Lower lobe of right lung (tissue), 2 donors: ENCODE results near the gene LAG3. TPM values are rescaled to one million over a fixed set of nuclear protein-coding genes. Genes with fewer than 3 reads are reported as not detected.

Experiments
- ATAC-seq, 2 donors: fragments of 200-7000 bp; cut with Tn5 transposase; one replicate each; pipeline ENCODE4 v1.9.1; 2020 to 2022; ENCODE audit warnings: mild to moderate bottlenecking in 2 of 2, moderate library complexity in 2 of 2
- DNase-seq: peaks from one replicate; pipeline ENCODE4 v3.0.0-alpha.2; 2020
- H3K27ac ChIP-seq: fragments of 200-600 bp; one replicate; pipeline ENCODE4 v1.8.0; 2022
- H3K27me3 ChIP-seq: fragments of 200-600 bp; one replicate; pipeline ENCODE4 v1.8.0; 2022; ENCODE audit warnings: low read depth
- H3K36me3 ChIP-seq: fragments of 200-600 bp; one replicate; pipeline ENCODE4 v1.8.0; 2022; ENCODE audit warnings: mild to moderate bottlenecking
- H3K4me1 ChIP-seq: fragments of 200-600 bp; one replicate; pipeline ENCODE4 v1.8.0; 2022
- H3K4me3 ChIP-seq: fragments of 200-600 bp; one replicate; pipeline ENCODE4 v1.8.0; 2022; ENCODE audit warnings: mild to moderate bottlenecking
- H3K9me3 ChIP-seq: fragments of 200-600 bp; one replicate; pipeline ENCODE4 v1.8.0; 2022
- intact Hi-C: fragments of 100-400 bp; cut with DNase I; formaldehyde crosslinking; loops from one replicate; pipeline ENCODE4 v1.11.0; 2022
- total RNA-seq: library from RNA; stranded (reverse); fragmentation: NEBNext Ultra II Directional; extraction: Animal tissue kit (Norgen Biotek cat#: 25700); gene quantifications from one replicate; pipeline ENCODE4 v1.2.1, GENCODE V29; 2021
- TF ChIP-seq, protein P1 (sequence below): fragments of 200-600 bp; IDR thresholded peaks from one replicate; pipeline ENCODE4 v1.8.0; 2022; ENCODE audit warnings: antibody characterized with exemption, mild to moderate bottlenecking
- donor health status: DM: no; HTN: yes; CAD: no; lungs with severe emphysema.

The LAG3 gene
- total RNA-seq, 1 donor from 2014 or later: 2.1 TPM

DNA sequence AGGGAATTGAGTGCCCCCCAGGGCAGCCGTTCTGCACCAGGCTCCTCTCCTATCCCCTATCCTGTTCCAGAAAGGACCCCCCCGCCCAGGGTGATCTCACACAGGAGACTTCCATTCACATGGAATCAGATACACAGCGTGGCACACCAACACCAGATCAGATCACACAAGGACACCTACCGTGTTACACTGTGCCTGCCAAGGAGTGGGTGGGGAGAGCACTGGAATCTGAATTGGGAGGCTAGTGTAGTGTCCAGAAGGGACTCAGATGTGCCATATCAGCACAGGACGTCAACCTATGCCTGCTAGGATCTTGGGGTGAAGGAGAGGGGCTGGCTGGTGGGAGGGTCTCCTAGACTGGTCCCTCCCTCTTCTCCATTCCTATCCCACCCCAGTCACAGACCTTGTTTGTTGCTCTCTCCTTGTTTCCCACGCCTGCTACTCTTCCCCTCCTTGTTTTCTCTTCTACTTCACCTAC, 3.8 kb upstream of the LAG3 start:
- TF ChIP-seq, protein P1, sequence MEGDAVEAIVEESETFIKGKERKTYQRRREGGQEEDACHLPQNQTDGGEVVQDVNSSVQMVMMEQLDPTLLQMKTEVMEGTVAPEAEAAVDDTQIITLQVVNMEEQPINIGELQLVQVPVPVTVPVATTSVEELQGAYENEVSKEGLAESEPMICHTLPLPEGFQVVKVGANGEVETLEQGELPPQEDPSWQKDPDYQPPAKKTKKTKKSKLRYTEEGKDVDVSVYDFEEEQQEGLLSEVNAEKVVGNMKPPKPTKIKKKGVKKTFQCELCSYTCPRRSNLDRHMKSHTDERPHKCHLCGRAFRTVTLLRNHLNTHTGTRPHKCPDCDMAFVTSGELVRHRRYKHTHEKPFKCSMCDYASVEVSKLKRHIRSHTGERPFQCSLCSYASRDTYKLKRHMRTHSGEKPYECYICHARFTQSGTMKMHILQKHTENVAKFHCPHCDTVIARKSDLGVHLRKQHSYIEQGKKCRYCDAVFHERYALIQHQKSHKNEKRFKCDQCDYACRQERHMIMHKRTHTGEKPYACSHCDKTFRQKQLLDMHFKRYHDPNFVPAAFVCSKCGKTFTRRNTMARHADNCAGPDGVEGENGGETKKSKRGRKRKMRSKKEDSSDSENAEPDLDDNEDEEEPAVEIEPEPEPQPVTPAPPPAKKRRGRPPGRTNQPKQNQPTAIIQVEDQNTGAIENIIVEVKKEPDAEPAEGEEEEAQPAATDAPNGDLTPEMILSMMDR: no peak
- peak overlapping the region; percentile 84 for H3K27ac ChIP-seq
- H3K4me3 ChIP-seq: peak overlapping the region; percentile 78
- no peaks in the 10 kb centered on the region for H3K27me3 ChIP-seq
- H3K9me3 ChIP-seq: no peaks in the 10 kb centered on the region
- intact Hi-C loops: no loop called here
- DNase-seq: no peak
- peaks cover 21% of the 10 kb centered on the region for H3K36me3 ChIP-seq
- no peak for ATAC-seq
- H3K4me1 ChIP-seq: peaks cover 62% of the 10 kb centered on the region

DNA sequence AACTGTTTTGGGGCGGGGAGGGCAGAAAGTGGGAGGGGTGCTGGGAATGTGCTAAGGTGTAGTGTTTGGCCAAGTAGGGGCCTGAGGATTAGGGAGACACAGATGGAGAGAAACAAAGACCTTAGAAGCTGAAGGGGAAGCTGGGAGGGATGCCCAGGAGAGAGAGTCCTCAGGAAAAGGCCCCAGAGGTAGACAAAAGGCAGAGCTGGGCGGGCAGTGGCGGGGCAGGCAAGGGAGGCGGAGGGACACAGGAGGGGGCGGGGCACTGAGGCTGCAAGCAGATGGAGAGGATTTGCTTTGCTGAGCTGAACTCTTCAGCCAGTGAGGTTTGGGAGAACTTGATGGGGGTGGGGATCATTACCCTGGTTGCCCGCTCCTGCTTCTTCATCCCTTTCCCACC, 3.3 kb upstream of the LAG3 start:
- Histone ChIP-seq H3K4me1 (peaks cover 57% of the 10 kb centered on the region), H3K9me3 (no peaks in the 10 kb centered on the region), H3K27ac (no peak overlapping the region), H3K27me3 (no peaks in the 10 kb centered on the region), H3K36me3 (peaks cover 21% of the 10 kb centered on the region), H3K4me3 (peak overlapping the region; percentile 78)
- DNase-seq (no peak), ATAC-seq (no peak)
- TF ChIP-seq, protein P1: no peak
- intact Hi-C loops: no loop called here

DNA sequence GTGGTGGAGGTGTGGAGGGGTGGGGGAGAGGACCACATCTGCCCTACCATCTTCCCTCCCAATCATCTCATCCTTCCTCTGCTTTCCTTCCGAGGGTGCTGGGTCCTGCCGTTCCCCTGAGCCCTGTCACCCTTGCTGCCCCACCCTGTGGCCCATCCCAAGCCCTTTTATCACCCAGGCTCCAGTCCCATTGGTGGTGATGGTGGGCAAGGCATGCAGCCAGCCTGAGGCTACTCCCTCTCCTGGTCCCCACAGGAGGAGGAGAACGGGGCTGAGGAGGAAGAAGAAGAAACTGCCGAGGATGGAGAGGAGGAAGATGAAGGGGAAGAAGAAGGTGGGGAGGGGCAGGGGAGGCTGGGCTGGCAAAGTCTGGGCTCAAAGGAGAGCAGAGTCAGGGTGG, 2.7 kb upstream of the LAG3 start:
- DNase-seq (no peak), ATAC-seq (no peak)
- Histone ChIP-seq H3K4me3 (no peak overlapping the region), H3K27ac (no peak overlapping the region), H3K36me3 (peaks cover 21% of the 10 kb centered on the region), H3K27me3 (no peaks in the 10 kb centered on the region), H3K4me1 (peaks cover 54% of the 10 kb centered on the region), H3K9me3 (no peaks in the 10 kb centered on the region)
- TF ChIP-seq, protein P1: no peak
- intact Hi-C loops: no loop called here

DNA sequence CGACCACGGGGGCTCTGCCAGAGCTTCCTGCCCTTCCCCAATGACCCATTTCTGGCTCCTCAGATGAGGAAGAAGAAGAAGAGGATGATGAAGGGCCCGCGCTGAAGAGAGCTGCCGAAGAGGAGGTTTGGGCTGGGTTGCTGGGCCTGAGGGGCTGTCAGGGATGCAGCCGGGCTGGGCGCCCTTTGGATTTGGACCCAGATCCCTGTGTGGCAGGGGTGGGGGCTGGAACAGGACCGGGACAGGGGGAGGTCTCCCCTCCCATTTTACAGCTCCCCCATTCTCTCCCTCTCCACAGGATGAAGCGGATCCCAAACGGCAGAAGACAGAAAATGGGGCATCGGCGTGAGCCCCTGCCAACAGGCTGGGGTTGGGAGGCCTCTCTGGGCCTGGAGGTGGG, 2.2 kb upstream of the LAG3 start:
- no peaks in the 10 kb centered on the region for H3K27me3 ChIP-seq
- peaks cover 21% of the 10 kb centered on the region for H3K36me3 ChIP-seq
- TF ChIP-seq, protein P1: no peak
- peaks cover 50% of the 10 kb centered on the region for H3K4me1 ChIP-seq
- no peaks in the 10 kb centered on the region for H3K9me3 ChIP-seq
- intact Hi-C loops: no loop called here
- no peak for ATAC-seq
- DNase-seq: no peak
- no peak overlapping the region for H3K27ac ChIP-seq
- no peak overlapping the region for H3K4me3 ChIP-seq

DNA sequence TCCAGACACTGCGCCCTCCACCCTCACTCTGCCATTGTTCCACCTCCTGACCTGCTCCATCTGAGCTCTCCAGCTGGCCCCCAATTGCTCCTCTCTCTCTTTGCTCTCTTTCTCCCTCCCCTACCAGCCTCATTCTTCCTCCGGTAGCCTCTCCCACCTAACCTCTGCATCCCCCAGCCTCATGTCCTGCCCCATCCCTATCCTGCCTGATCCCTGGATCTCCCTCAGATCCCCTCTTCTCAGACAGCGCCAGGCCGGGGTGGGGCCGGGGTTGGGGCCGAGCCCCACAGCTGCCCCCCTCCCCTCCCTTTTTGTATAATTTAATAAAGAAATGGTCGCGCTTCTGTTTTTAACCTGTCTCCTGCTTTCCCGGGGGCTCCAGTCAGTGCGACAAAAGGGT, 1.7 kb upstream of the LAG3 start:
- intact Hi-C loops: no loop called here

More for the DNA sequence above, 1.7 kb upstream of the LAG3 start:
- no peak for DNase-seq
- H3K4me3 ChIP-seq: no peak overlapping the region
- no peak overlapping the region for H3K27ac ChIP-seq
- no peaks in the 10 kb centered on the region for H3K27me3 ChIP-seq
- peaks cover 21% of the 10 kb centered on the region for H3K36me3 ChIP-seq
- TF ChIP-seq, protein P1: no peak
- no peak for ATAC-seq
- no peaks in the 10 kb centered on the region for H3K9me3 ChIP-seq
- peaks cover 45% of the 10 kb centered on the region for H3K4me1 ChIP-seq
